Ovary (tissue), 3 donors: Measurements from ENCODE around the gene SLC19A1.

Source experiments
- CTCF ChIP-seq, 3 donors: fragments of 450-650 bp in 2 of 3; fragments of 200-600 bp in 1 of 3; IDR thresholded peaks; one replicate each; pipeline versions ENCODE4 v1.5.1 to v1.8.0; 2016 to 2022; ENCODE audit warnings: antibody characterized with exemption in 3 of 3, mild to moderate bottlenecking in 1 of 3
- EP300 ChIP-seq: sonication (generic); formaldehyde crosslinking; IDR thresholded peaks from one replicate; pipeline ENCODE4 v1.6.1; 2017; ENCODE audit warnings: antibody characterized with exemption
- POLR2A ChIP-seq: fragments of 450-650 bp; IDR thresholded peaks from one replicate; pipeline ENCODE4 v1.6.1; 2017; ENCODE audit warnings: antibody characterized with exemption, mild to moderate bottlenecking, moderate library complexity
- donor health status: DM: no; HTN: no; CAD: no.

GRCh38 chr21:45456584-45457160 lies 85.6 kb downstream of the SLC19A1 start:
- no peak for TF ChIP-seq EP300
- no peak for TF ChIP-seq POLR2A
- TF ChIP-seq CTCF (IDR thresholded peaks at IDR 0.05), result no peak
